WTC11 (cell line): ENCODE measurements around the gene CRACDL. TPM values are rescaled to one million over a fixed set of nuclear protein-coding genes. Genes with fewer than 3 reads are reported as not detected.

Source experiments
- ATAC-seq: fragments of 200-7000 bp; cut with Tn5 transposase; 2 replicates; pipeline ENCODE4 v1.10.0; 2021; ENCODE audit warnings: mild to moderate bottlenecking, moderate library complexity
- CTCF ChIA-PET: fragments of 300-600 bp; sonication (Branson Sonifier 250); formaldehyde crosslinking; loops from one replicate; lab custom pipeline; 2021; ENCODE audit warnings: antibody characterized with exemption; lab: Charles Lee
- POLR2A ChIA-PET: fragments of 350-600 bp; sonication (Branson Sonifier 250); formaldehyde crosslinking; loops from one replicate; lab custom pipeline; 2021; ENCODE audit warnings: antibody characterized with exemption; lab: Charles Lee
- DNase-seq: peaks from one replicate; pipeline ENCODE4 v3.0.0; 2021; ENCODE audit warnings: low spot score
- H3K27ac Mint-ChIP-seq: 2 replicates; pipeline ENCODE4 v1.8.0; 2021; ENCODE audit warnings: mixed read lengths
- H3K27me3 Mint-ChIP-seq: 2 replicates; pipeline ENCODE4 v1.8.0; 2021; ENCODE audit warnings: low read depth, mild to moderate bottlenecking, moderate library complexity, mixed read lengths
- H3K36me3 Mint-ChIP-seq: 2 replicates; pipeline ENCODE4 v1.8.0; 2021; ENCODE audit warnings: mixed read lengths
- H3K4me1 Mint-ChIP-seq: 2 replicates; pipeline ENCODE4 v1.8.0; 2022; ENCODE audit warnings: mixed read lengths
- H3K4me3 Mint-ChIP-seq: 2 replicates; pipeline ENCODE4 v1.8.0; 2021; ENCODE audit warnings: mild to moderate bottlenecking, moderate library complexity, mixed read lengths
- H3K9me3 Mint-ChIP-seq: 2 replicates; pipeline ENCODE4 v1.8.0; 2021; ENCODE audit warnings: mixed read lengths
- CBFB ChIP-seq: sonication (generic); formaldehyde crosslinking; IDR thresholded peaks from 2 replicates; pipeline ENCODE4 v1.8.1; 2022; ENCODE audit warnings: mild to moderate bottlenecking, low read depth, missing genetic modification reagents
- E2F1 ChIP-seq: sonication (generic); formaldehyde crosslinking; IDR thresholded peaks from 2 replicates; pipeline ENCODE4 v1.8.0; 2022; ENCODE audit warnings: mild to moderate bottlenecking, missing genetic modification reagents
- ESRRA ChIP-seq: sonication (generic); formaldehyde crosslinking; IDR thresholded peaks from 2 replicates; pipeline ENCODE4 v1.8.1; 2022; ENCODE audit warnings: mild to moderate bottlenecking, missing genetic modification reagents, borderline replicate concordance
- FOXJ3 ChIP-seq: sonication (generic); formaldehyde crosslinking; IDR thresholded peaks from 2 replicates; pipeline ENCODE4 v1.9.0; 2021; ENCODE audit warnings: missing genetic modification reagents, mild to moderate bottlenecking, borderline replicate concordance
- FOXK1 ChIP-seq: sonication (generic); formaldehyde crosslinking; IDR thresholded peaks from 2 replicates; pipeline ENCODE4 v1.8.0; 2022; ENCODE audit warnings: mild to moderate bottlenecking, moderate library complexity, missing genetic modification reagents
- GRHL2 ChIP-seq: fragments of 250-450 bp; sonication (Bioruptor Pico); IDR thresholded peaks from 2 replicates; pipeline ENCODE4 v1.8.0; 2022; ENCODE audit warnings: mild to moderate bottlenecking, moderate library complexity; ENCODE audit not compliant: insufficient replicate concordance, severe bottlenecking
- KAT7 ChIP-seq: sonication (generic); formaldehyde crosslinking; IDR thresholded peaks from 2 replicates; pipeline ENCODE4 v1.8.1; 2023; ENCODE audit warnings: missing genetic modification reagents, mild to moderate bottlenecking, borderline replicate concordance
- MYBL2 ChIP-seq: sonication (generic); formaldehyde crosslinking; IDR thresholded peaks from 2 replicates; pipeline ENCODE4 v1.8.1; 2023; ENCODE audit warnings: mild to moderate bottlenecking, moderate library complexity, missing genetic modification reagents
- NFATC4 ChIP-seq: fragments of 250-450 bp; sonication (Bioruptor Pico); IDR thresholded peaks from 2 replicates; pipeline ENCODE4 v1.9.0; 2021; ENCODE audit warnings: mild to moderate bottlenecking
- PRRX2 ChIP-seq: fragments of 250-450 bp; sonication (Bioruptor Pico); IDR thresholded peaks from 2 replicates; pipeline ENCODE4 v1.8.0; 2021; ENCODE audit warnings: mild to moderate bottlenecking
- SP1 ChIP-seq: sonication (generic); formaldehyde crosslinking; conservative IDR thresholded peaks from 2 replicates; pipeline ENCODE4 v1.8.1; 2022; ENCODE audit warnings: missing genetic modification reagents
- TCF7 ChIP-seq: sonication (generic); formaldehyde crosslinking; IDR thresholded peaks from 2 replicates; pipeline ENCODE4 v1.8.0; 2022; ENCODE audit warnings: mild to moderate bottlenecking, low read depth, missing genetic modification reagents, moderate library complexity
- USF1 ChIP-seq: sonication (generic); formaldehyde crosslinking; IDR thresholded peaks from 2 replicates; pipeline ENCODE4 v1.8.0; 2022; ENCODE audit warnings: mild to moderate bottlenecking, missing genetic modification reagents
- ZNF138 ChIP-seq: sonication (generic); formaldehyde crosslinking; conservative IDR thresholded peaks from 2 replicates; pipeline ENCODE4 v1.8.1; 2022; ENCODE audit warnings: mild to moderate bottlenecking, moderate library complexity, missing genetic modification reagents
- ZNF263 ChIP-seq: sonication (generic); formaldehyde crosslinking; IDR thresholded peaks from 2 replicates; pipeline ENCODE4 v1.8.1; 2022; ENCODE audit warnings: low read depth, mild to moderate bottlenecking, moderate library complexity, missing genetic modification reagents
- ZNF416 ChIP-seq: fragments of 250-450 bp; sonication (Bioruptor Pico); IDR thresholded peaks from 2 replicates; pipeline ENCODE4 v1.9.0; 2021; ENCODE audit warnings: mild to moderate bottlenecking, inconsistent platforms
- ZNF512 ChIP-seq: sonication (generic); formaldehyde crosslinking; IDR thresholded peaks from 2 replicates; pipeline ENCODE4 v1.8.1; 2022; ENCODE audit warnings: missing genetic modification reagents, borderline replicate concordance
- total RNA-seq: library from RNA; stranded (reverse); gene quantifications from 3 replicates; pipeline ENCODE4 v1.2.3, GENCODE V29; 2021
- TF ChIP-seq, protein P1 (sequence below): fragments of 250-450 bp; sonication (Bioruptor Pico); IDR thresholded peaks from 2 replicates; pipeline ENCODE4 v1.8.0; 2021; ENCODE audit warnings: mild to moderate bottlenecking
- TF ChIP-seq, protein P2 (sequence below): fragments of 250-450 bp; sonication (Bioruptor Pico); IDR thresholded peaks from 2 replicates; pipeline ENCODE4 v1.9.0; 2021; ENCODE audit warnings: mild to moderate bottlenecking, borderline replicate concordance

The CRACDL gene
- total RNA-seq, 1 experiment from 2014 or later: 0.72 TPM

- DNase-seq (no peak), ATAC-seq (no peak)
- 0 out of 2 replicates have a peak, but pooled peaks cover 5% of the 10 kb centered on the region for H3K4me1 Mint-ChIP-seq
- H3K36me3 Mint-ChIP-seq: no peaks in the 10 kb centered on the region
- ChIA-PET CTCF (no interaction called here), POLR2A (no interaction called here)
- H3K27me3 Mint-ChIP-seq: no peaks in the 10 kb centered on the region
- TF ChIP-seq NFATC4 (CRISPR knock-in tag) (no peak), GRHL2 (CRISPR knock-in tag) (no peak)
- H3K9me3 Mint-ChIP-seq: no peaks in the 10 kb centered on the region
- H3K4me3 Mint-ChIP-seq: no peak overlapping the region
- no peak overlapping the region; the same call in 1 of the 2 replicates for H3K27ac Mint-ChIP-seq
Observed at GRCh38 chr2:98917031-98917471, 19.0 kb downstream of the CRACDL start.

- Mint-ChIP-seq H3K4me3 (no peak overlapping the region), H3K4me1 (0 out of 2 replicates have a peak, but pooled peaks cover 5% of the 10 kb centered on the region), H3K27ac (no peak overlapping the region), H3K9me3 (no peaks in the 10 kb centered on the region), H3K36me3 (no peaks in the 10 kb centered on the region), H3K27me3 (no peaks in the 10 kb centered on the region)
- no peak for TF ChIP-seq PRRX2 (CRISPR knock-in tag)
- TF ChIP-seq KAT7 (CRISPR knock-in tag): no peak
- TF ChIP-seq CBFB (CRISPR knock-in tag): no peak
- no peak for TF ChIP-seq ZNF263 (CRISPR knock-in tag)
- TF ChIP-seq TCF7 (CRISPR knock-in tag): no peak
- no peak for ATAC-seq
- POLR2A ChIA-PET: no interaction called here
- no peak for DNase-seq
- CTCF ChIA-PET: no interaction called here
Observed at GRCh38 chr2:98915751-98916358, 20.2 kb downstream of the CRACDL start.

GRCh38 chr2:98914713-98915580 lies 21.1 kb downstream of the CRACDL start:
- Mint-ChIP-seq H3K36me3 (no peaks in the 10 kb centered on the region), H3K9me3 (no peaks in the 10 kb centered on the region), H3K27me3 (no peaks in the 10 kb centered on the region), H3K4me1 (peaks cover 7% of the 10 kb centered on the region)
- CTCF ChIA-PET: interaction anchor here (1.0 kb wide), 1 partner anchor 152 kb away, joined by 3 read pairs; no protein-coding TSS in a partner anchor
- DNase-seq: no peak
- no peak for TF ChIP-seq SP1
- TF ChIP-seq FOXK1 (CRISPR knock-in tag): no peak
- TF ChIP-seq E2F1 (CRISPR knock-in tag): no peak
- no peak for TF ChIP-seq ZNF138 (CRISPR knock-in tag)
- no peak for TF ChIP-seq MYBL2 (CRISPR knock-in tag)
- TF ChIP-seq ESRRA (CRISPR knock-in tag): no peak
- no peak for TF ChIP-seq ZNF512 (CRISPR knock-in tag)
- no peak for TF ChIP-seq FOXJ3 (CRISPR knock-in tag)
- TF ChIP-seq USF1: no peak
- TF ChIP-seq, protein P1, sequence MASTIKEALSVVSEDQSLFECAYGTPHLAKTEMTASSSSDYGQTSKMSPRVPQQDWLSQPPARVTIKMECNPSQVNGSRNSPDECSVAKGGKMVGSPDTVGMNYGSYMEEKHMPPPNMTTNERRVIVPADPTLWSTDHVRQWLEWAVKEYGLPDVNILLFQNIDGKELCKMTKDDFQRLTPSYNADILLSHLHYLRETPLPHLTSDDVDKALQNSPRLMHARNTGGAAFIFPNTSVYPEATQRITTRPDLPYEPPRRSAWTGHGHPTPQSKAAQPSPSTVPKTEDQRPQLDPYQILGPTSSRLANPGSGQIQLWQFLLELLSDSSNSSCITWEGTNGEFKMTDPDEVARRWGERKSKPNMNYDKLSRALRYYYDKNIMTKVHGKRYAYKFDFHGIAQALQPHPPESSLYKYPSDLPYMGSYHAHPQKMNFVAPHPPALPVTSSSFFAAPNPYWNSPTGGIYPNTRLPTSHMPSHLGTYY (CRISPR knock-in tag): no peak
- TF ChIP-seq ZNF416 (CRISPR knock-in tag): no peak
- no peak for TF ChIP-seq PRRX2 (CRISPR knock-in tag)
- TF ChIP-seq, protein P2, sequence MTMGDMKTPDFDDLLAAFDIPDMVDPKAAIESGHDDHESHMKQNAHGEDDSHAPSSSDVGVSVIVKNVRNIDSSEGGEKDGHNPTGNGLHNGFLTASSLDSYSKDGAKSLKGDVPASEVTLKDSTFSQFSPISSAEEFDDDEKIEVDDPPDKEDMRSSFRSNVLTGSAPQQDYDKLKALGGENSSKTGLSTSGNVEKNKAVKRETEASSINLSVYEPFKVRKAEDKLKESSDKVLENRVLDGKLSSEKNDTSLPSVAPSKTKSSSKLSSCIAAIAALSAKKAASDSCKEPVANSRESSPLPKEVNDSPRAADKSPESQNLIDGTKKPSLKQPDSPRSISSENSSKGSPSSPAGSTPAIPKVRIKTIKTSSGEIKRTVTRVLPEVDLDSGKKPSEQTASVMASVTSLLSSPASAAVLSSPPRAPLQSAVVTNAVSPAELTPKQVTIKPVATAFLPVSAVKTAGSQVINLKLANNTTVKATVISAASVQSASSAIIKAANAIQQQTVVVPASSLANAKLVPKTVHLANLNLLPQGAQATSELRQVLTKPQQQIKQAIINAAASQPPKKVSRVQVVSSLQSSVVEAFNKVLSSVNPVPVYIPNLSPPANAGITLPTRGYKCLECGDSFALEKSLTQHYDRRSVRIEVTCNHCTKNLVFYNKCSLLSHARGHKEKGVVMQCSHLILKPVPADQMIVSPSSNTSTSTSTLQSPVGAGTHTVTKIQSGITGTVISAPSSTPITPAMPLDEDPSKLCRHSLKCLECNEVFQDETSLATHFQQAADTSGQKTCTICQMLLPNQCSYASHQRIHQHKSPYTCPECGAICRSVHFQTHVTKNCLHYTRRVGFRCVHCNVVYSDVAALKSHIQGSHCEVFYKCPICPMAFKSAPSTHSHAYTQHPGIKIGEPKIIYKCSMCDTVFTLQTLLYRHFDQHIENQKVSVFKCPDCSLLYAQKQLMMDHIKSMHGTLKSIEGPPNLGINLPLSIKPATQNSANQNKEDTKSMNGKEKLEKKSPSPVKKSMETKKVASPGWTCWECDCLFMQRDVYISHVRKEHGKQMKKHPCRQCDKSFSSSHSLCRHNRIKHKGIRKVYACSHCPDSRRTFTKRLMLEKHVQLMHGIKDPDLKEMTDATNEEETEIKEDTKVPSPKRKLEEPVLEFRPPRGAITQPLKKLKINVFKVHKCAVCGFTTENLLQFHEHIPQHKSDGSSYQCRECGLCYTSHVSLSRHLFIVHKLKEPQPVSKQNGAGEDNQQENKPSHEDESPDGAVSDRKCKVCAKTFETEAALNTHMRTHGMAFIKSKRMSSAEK (CRISPR knock-in tag): no peak
- TF ChIP-seq GRHL2 (CRISPR knock-in tag): no peak
- TF ChIP-seq, all 79 proteins: peak for 0
- no peak overlapping the region for H3K4me3 Mint-ChIP-seq
- H3K27ac Mint-ChIP-seq: no peak overlapping the region
- ATAC-seq: no peak
- POLR2A ChIA-PET: no interaction called here
